Large intestine (tissue), 12 donors: Measurements from ENCODE around the gene PCDHGB2. TPM values are rescaled to one million over a fixed set of nuclear protein-coding genes. Genes with fewer than 3 reads are reported as not detected.
"Not testable (repeated sequence)": the region's sequence is repeated elsewhere in the genome, so short reads cannot be mapped to it uniquely, and the experiment has no call there.

ENCODE experiments used
- DNase-seq, 2 donors: peaks; one replicate each; pipeline versions ENCODE4 v3.0.0 to v3.0.0-alpha.2; 2013
- H3K27ac ChIP-seq: one replicate; pipeline ENCODE4 v1.5.1; 2013; ENCODE audit warnings: low read length
- H3K27me3 ChIP-seq: 2 replicates; pipeline ENCODE4 v1.6.1; 2013; ENCODE audit warnings: low read length; ENCODE audit not compliant: control insufficient read depth, insufficient read depth
- H3K36me3 ChIP-seq: 2 replicates; pipeline ENCODE4 v1.6.1; 2013; ENCODE audit warnings: low read length; ENCODE audit not compliant: control insufficient read depth, insufficient read depth
- H3K4me1 ChIP-seq: one replicate; pipeline ENCODE4 v1.6.1; 2013; ENCODE audit warnings: low read length; ENCODE audit not compliant: control insufficient read depth, insufficient read depth
- H3K4me3 ChIP-seq: one replicate; pipeline ENCODE4 v1.5.1; 2013; ENCODE audit warnings: low read length
- H3K9me3 ChIP-seq: one replicate; pipeline ENCODE4 v1.6.1; 2013; ENCODE audit warnings: mild to moderate bottlenecking, low read depth, low read length, moderate library complexity; ENCODE audit not compliant: control insufficient read depth
- WGBS: methylation state at CpG from one replicate; pipeline ENCODE4 v1.1.5; 2013; ENCODE audit warnings: low lambda C conversion rate; ENCODE audit not compliant: insufficient coverage; 5-methylcytosine and 5-hydroxymethylcytosine counted together
- long read RNA-seq, 11 donors: transcript quantifications; one replicate each; lab custom pipeline, GENCODE V29; 2026
- polyA plus RNA-seq: library from polyadenylated mRNA; unstranded; fragments of 120-200 nt; gene quantifications from one replicate; pipeline ENCODE4 v1.2.1, GENCODE V29; 2013

Gene PCDHGB2
- 1.0 TPM for polyA plus RNA-seq
- long read RNA-seq, donor 1, partial matches to known transcripts, result 0 of 1 reads
- long read RNA-seq, donor 1, other reads (novel, unspliced or antisense), result 0 of 1 reads
- long read RNA-seq, donor 2, full-length matches to known transcripts, result 2 of 2 reads
- long read RNA-seq, donor 2, partial matches to known transcripts, result 0 of 2 reads
- long read RNA-seq, donor 2, other reads (novel, unspliced or antisense), result 0 of 2 reads
- long read RNA-seq, donor 3, partial matches to known transcripts, result 0 of 2 reads
- long read RNA-seq, donor 3, other reads (novel, unspliced or antisense), result 0 of 2 reads
- long read RNA-seq, donor 4, result 0 reads
- long read RNA-seq, donor 5, result 0 reads
- long read RNA-seq, donor 6, partial matches to known transcripts, result 0 of 1 reads
- long read RNA-seq, donor 6, other reads (novel, unspliced or antisense), result 0 of 1 reads
- long read RNA-seq, donor 7, partial matches to known transcripts, result 0 of 1 reads
- long read RNA-seq, donor 7, other reads (novel, unspliced or antisense), result 0 of 1 reads
- long read RNA-seq, donor 8, result 0 reads
- long read RNA-seq, donor 9, full-length matches to known transcripts, result 2 of 2 reads
- long read RNA-seq, donor 9, partial matches to known transcripts, result 0 of 2 reads
- long read RNA-seq, donor 9, other reads (novel, unspliced or antisense), result 0 of 2 reads
- long read RNA-seq, donor 10, partial matches to known transcripts, result 0 of 1 reads
- long read RNA-seq, donor 10, other reads (novel, unspliced or antisense), result 0 of 1 reads
- long read RNA-seq, donor 11, partial matches to known transcripts, result 0 of 1 reads
- long read RNA-seq, donor 11, other reads (novel, unspliced or antisense), result 0 of 1 reads

DNA sequence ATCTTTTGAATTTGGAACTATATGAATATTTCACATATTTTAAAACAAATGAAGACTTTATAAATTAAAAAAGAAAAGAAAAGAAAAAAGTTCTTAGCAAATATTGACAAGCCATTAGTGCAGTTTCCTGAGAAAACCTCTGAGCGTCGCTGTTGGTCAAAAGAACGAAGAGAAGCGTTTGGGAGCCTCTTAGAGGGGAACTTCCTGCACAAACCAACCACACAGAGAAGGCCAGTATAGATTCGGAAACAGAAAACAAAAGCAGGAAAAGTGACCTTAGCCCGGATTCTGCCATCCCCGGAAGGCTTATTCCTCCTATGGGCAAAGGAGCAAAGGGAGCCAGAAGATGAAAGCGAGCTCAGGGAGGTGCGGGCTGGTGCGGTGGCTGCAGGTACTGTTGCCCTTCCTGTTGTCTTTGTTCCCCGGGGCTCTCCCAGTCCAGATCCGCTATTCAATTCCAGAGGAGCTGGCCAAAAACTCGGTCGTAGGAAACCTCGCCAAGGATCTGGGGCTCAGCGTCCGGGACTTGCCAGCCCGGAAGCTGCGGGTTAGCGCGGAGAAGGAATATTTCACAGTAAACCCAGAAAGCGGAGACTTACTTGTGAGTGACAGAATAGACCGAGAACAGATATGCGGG, at the start of gene PCDHGB2:
Gene PCDHGB2, plus strand, starts transcription at position 205 of the 637 bp plus-strand sequence. Its CDS starts 142 bp downstream, at position 347.
- WGBS, result no CpG with 5 or more reads among the region's 24 CpGs
- no peak for DNase-seq
- Histone ChIP-seq H3K36me3 (no peaks in the 10 kb centered on the region), H3K27ac (no peak within 1 kb of the TSS), H3K4me1 (no peaks in the 10 kb centered on the region), H3K9me3 (peaks cover 42% of the 10 kb centered on the region), H3K4me3 (no peak within 1 kb of the TSS), H3K27me3 (peaks cover 45% of the 10 kb centered on the region)

DNA sequence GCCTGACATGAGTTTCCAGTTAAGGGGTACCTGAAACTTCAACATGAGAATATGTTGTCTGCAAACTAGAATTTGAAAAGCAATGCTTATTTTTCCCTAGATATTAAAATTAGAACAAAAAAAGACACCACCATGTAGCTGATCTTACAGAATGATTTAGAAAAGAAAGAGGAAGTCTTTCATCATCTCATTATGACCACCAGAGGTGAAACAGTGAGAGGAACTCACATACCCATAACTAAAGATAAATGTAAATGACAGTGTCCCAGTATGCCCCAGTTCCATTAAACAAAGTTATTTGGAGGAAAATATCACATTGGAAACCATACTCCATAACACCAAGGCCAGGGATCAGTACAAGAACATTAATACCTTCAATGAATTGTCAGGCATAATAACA, 46.1 kb upstream of the PCDHGB2 start:
- H3K4me3 ChIP-seq, result no peak overlapping the region
- H3K4me1 ChIP-seq, result no peaks in the 10 kb centered on the region
- H3K27me3 ChIP-seq, result no peaks in the 10 kb centered on the region
- no peak for DNase-seq
- H3K36me3 ChIP-seq, result no peaks in the 10 kb centered on the region
- H3K27ac ChIP-seq, result no peak overlapping the region
- peaks cover 53% of the 10 kb centered on the region for H3K9me3 ChIP-seq

DNA sequence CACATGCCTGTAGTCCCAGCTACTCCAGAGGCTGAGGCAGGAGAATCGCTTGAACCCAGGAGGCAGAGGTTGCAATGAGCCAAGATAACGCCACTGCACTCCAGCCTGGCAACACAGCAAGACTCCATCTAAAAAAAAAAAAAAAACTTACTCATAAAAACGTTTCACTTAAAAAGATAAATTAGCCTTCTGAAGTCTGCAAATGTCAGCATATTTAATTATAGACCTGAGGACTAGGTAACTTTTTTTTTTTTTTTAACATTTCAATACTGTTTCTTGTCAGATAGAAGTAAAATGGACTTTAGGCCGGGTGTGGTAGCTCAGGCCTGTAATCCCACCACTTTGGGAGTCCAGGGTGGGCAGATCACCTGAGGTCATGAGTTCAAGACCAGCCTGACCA, 42.8 kb upstream of the PCDHGB2 start:
- not testable (repeated sequence) for H3K36me3 ChIP-seq, DNase-seq, H3K27ac ChIP-seq, H3K4me3 ChIP-seq, H3K4me1 ChIP-seq, H3K27me3 ChIP-seq
- WGBS, result no CpG with 5 or more reads among the region's 4 CpGs
- H3K9me3 ChIP-seq, result peaks cover 67% of the 10 kb centered on the region

DNA sequence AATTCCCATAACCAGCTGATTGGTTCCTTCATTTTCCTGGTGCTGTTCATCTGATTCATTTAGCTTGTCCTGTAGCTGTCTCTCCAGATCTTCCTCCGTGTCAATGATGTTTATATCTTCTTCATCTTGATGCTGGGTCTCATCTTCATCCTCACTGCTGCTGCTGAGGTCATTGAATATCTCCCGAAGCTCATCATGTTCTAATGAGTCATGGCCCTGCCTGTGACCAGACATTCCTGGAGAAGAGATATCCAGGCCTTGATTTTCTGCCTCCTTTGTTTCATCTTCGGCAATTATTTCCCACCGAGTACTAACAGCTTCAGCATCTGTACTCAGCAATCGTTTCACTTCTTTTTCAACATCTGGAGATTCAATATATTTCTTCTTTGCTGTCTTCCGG, 40.6 kb upstream of the PCDHGB2 start:
- H3K27ac ChIP-seq, result no peak overlapping the region
- no peak for DNase-seq
- H3K9me3 ChIP-seq, result peaks cover 56% of the 10 kb centered on the region
- 89% methylated on average over 3 of the region's 6 CpGs for WGBS
- H3K36me3 ChIP-seq, result peaks cover 8% of the 10 kb centered on the region
- H3K27me3 ChIP-seq, result no peaks in the 10 kb centered on the region
- peaks cover 3% of the 10 kb centered on the region for H3K4me1 ChIP-seq
- no peak overlapping the region for H3K4me3 ChIP-seq

DNA sequence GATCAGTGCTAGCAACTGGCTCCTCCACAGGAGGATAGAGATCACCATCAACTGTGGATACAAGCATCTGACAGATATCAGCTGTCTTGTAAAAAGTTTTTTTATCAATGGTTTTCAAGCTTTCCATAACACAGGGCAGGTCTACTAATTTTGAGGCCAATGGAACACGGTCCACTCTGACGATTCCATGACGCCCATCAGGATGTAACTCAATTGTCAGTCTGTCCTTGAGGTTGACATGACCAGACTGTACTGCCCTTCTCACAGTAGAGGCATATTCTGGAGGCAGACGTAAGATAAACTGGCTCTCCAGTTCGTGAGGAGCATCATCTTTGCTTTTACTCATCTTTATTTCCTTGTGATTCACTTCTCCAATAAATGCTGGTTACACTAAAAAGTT, 40.1 kb upstream of the PCDHGB2 start:
- Histone ChIP-seq H3K4me1 (peaks cover 3% of the 10 kb centered on the region), H3K4me3 (peak overlapping the region; percentile 89), H3K36me3 (peaks cover 8% of the 10 kb centered on the region), H3K27me3 (no peaks in the 10 kb centered on the region), H3K9me3 (peaks cover 56% of the 10 kb centered on the region), H3K27ac (no peak overlapping the region)
- WGBS, result 29% methylated on average over 1 of the region's 5 CpGs
- DNase-seq, result no peak

DNA sequence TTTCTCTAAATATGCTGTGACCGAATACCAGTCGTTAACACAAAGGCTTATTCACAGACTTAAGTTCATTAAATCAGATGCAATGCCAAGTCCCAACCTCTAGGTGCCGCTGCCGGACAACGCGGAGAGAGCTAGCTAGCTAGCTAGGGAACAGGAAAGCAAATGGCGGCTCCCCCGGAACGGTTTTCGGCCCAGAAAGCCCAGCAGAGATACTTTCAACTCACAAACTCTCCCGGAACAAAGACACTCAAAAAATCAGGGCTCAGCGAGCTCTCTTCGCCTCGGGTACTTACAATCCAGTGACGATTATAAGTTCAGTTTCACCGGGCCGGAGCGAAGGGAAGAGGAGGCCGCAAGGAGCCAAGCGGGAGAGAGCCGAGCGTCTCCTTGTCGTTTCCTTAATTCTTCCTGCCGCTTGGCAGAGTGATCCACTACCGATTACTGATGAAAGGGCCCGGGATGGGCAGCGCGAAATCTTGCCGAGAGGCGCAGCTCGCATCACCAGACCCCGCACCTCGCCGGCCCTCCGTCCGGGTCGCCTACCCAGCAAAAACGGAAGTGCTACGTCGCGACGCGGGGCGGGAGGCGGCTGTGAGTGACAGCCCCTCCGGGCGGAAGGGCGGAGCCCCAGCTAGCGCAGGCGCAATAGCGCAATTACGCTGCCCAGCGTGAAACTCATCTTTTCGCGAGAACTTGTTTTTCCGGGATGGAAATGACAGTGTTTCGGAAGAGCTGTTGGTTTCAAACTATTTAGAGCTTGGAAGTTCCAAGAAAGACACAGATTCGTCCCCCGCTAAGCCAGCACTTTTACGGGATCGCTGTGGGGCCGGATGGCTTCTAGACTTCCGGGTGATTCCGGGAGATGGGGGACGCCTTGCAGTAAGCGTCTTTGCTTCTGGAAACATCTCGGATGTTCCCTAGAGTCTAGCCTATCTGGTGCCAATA, 39.3 kb upstream of the PCDHGB2 start, which contains the start of gene TAF7:
Gene TAF7, minus strand, starts transcription at position 560 of the 945 bp plus-strand sequence. CDS start 740 bp downstream, outside the sequence.
- Histone ChIP-seq H3K27ac (peak within 1 kb of the TSS; percentile 96), H3K9me3 (peaks cover 59% of the 10 kb centered on the region), H3K4me3 (peak within 1 kb of the TSS; percentile 89), H3K27me3 (no peaks in the 10 kb centered on the region), H3K36me3 (peaks cover 8% of the 10 kb centered on the region), H3K4me1 (peaks cover 3% of the 10 kb centered on the region)
- peak; percentile 93 to 94 for DNase-seq
- no CpG with 5 or more reads among the region's 67 CpGs for WGBS

DNA sequence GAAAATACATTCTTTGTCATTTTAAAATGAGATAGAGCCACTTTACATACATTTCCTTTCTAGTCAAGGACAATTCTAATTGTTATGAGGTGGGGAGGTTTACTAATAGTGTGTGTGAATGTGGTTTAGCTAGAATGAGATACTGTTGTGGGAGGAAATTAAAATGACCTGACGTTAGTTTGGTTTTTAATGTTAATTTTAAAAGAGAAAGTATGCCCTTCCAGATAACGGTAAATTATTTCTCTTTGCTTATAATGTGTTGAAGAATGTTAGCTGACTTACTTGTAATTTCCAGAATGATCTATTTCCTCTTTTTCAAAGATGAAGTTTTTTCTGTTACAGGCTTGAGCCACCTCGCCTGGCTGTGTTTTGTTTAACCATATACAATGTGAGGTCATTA, 37.5 kb upstream of the PCDHGB2 start:
- peaks cover 3% of the 10 kb centered on the region for H3K4me1 ChIP-seq
- no peak for DNase-seq
- no peak overlapping the region for H3K4me3 ChIP-seq
- 94% methylated on average over 2 of the region's 3 CpGs for WGBS
- peaks cover 8% of the 10 kb centered on the region for H3K36me3 ChIP-seq
- peaks cover 8% of the 10 kb centered on the region for H3K27me3 ChIP-seq
- no peak overlapping the region for H3K27ac ChIP-seq
- peaks cover 45% of the 10 kb centered on the region for H3K9me3 ChIP-seq

DNA sequence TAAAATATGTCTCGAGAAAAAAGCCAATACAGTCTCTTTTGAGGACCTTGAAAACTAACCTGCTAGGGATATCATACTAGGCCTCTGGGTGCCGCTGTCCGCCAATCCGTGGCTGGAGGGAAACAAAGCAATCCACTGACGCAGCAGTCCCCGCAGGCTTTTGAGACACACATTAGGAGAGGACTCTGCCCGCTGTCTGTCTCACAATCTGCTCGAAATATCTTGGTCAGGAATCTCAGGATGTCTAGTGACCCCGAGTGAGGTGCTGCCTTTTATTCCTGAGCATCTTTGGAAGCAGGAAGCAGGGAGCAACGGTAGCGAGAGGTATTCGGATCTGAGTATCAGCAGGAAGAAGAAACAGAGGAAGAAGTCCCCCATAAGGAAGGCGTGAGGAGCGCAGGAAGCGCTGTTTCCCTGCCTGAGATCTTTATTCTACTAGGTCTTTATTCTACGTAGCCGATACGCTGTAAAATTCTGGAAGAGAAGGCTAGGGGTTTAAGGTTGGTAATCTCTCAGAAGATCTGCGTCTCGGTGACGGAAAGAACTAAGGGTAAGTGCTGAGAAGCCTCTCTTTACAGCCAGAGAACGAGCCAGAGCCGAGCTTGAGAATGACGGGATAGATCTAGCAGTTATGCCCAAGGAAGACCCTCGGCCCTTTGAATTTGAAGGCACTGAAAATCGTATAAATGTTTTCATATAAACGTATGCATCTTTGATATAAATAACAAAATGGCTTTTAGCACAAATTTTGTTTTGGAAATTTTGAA, 33.5 kb upstream of the PCDHGB2 start:
- Histone ChIP-seq H3K4me3 (no peak overlapping the region), H3K27me3 (peaks cover 10% of the 10 kb centered on the region), H3K36me3 (no peaks in the 10 kb centered on the region), H3K4me1 (no peaks in the 10 kb centered on the region), H3K9me3 (peaks cover 19% of the 10 kb centered on the region), H3K27ac (no peak overlapping the region)
- WGBS, result 30% methylated on average over 6 of the region's 27 CpGs
- DNase-seq, result peak in 1 of 2 donors; percentile 24

DNA sequence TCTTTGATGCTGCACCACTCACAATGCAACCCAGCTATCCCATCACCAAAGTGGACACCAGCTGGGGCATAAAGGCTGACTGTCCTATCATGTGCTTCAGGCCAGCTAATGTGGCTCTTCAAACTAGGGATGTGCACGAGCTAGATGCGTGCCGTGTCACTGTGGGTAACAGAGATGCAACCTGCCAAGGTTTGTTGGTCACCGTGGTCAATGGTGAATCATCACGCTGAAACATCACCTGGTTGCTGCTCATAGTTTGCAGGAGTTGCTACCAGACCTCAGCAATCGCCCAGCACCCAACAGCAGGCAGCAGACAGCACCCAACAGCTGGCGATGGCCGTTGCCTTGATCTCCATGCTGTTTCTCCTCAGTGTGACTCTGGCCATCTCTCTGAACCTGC, 31.6 kb upstream of the PCDHGB2 start:
- WGBS, result no CpG with 5 or more reads among the region's 8 CpGs
- peaks cover 16% of the 10 kb centered on the region for H3K27me3 ChIP-seq
- no peaks in the 10 kb centered on the region for H3K4me1 ChIP-seq

More for the DNA sequence above, 31.6 kb upstream of the PCDHGB2 start:
- no peak for DNase-seq
- Histone ChIP-seq H3K36me3 (no peaks in the 10 kb centered on the region), H3K27ac (no peak overlapping the region), H3K9me3 (peaks cover 21% of the 10 kb centered on the region), H3K4me3 (no peak overlapping the region)
